T-helper 1 cell (primary cell): ENCODE data around the gene MYL7.

ENCODE experiments used
- DNase-seq, 5 donors: peaks; one replicate each; pipeline ENCODE4 v3.0.0-alpha.2; 2012 to 2020

The MYL7 gene

GRCh38 chr7:44110719-44111635, 30.2 kb downstream of the MYL7 start:
- no peak for DNase-seq

GRCh38 chr7:44109991-44110390, 31.1 kb downstream of the MYL7 start:
- no peak for DNase-seq

GRCh38 chr7:44108768-44109750, 32.1 kb downstream of the MYL7 start:
- DNase-seq = no peak

GRCh38 chr7:44107961-44108767, 33.0 kb downstream of the MYL7 start:
- DNase-seq = no peak

GRCh38 chr7:44107116-44107960, 33.8 kb downstream of the MYL7 start:
- no peak for DNase-seq

GRCh38 chr7:44106311-44107065, 34.6 kb downstream of the MYL7 start:
- no peak for DNase-seq

- no peak for DNase-seq
Measured at GRCh38 chr7:44105832-44106231, 35.3 kb downstream of the MYL7 start.

GRCh38 chr7:44104860-44105771, 36.0 kb downstream of the MYL7 start:
- DNase-seq = no peak

GRCh38 chr7:44103923-44104859, 36.9 kb downstream of the MYL7 start, which contains the start of gene AEBP1:
TSS of gene AEBP1 (plus strand) at chr7:44104345. CDS start at chr7:44104666, 321 bp downstream.
- DNase-seq = peak in 1 of 5 donors; percentile 20

GRCh38 chr7:44103566-44103922, 37.6 kb downstream of the MYL7 start:
- no peak for DNase-seq

- DNase-seq = no peak
Measured at GRCh38 chr7:44102846-44103565, 38.1 kb downstream of the MYL7 start.

GRCh38 chr7:44101966-44102845, 38.9 kb downstream of the MYL7 start:
- DNase-seq = no peak

GRCh38 chr7:44101303-44101965, 39.7 kb downstream of the MYL7 start:
- DNase-seq = no peak

GRCh38 chr7:44100458-44101302, 40.5 kb downstream of the MYL7 start:
- DNase-seq = no peak

- no peak for DNase-seq
Measured at GRCh38 chr7:44099669-44100068, 41.5 kb downstream of the MYL7 start.
